Neural progenitor cell (in vitro differentiated cells): ENCODE measurements around the gene HEY2.
A peak's percentile ranks its signal among the peaks of the same experiment; 100 is the strongest.

Experiments
- CTCF ChIP-seq: fragments of 200-600 bp; sonication (generic); IDR thresholded peaks from 2 replicates; pipeline ENCODE4 v1.5.1; 2017; ENCODE audit warnings: antibody characterized with exemption, mild to moderate bottlenecking
- EZH2 ChIP-seq: fragments of 200-600 bp; sonication (generic); IDR thresholded peaks from 2 replicates; pipeline ENCODE4 v1.6.1; 2017; ENCODE audit warnings: antibody characterized with exemption, mild to moderate bottlenecking, moderate library complexity
- EZH2phosphoT487 ChIP-seq: fragments of 200-600 bp; sonication (generic); IDR thresholded peaks from 2 replicates; pipeline ENCODE4 v1.6.1; 2017; ENCODE audit warnings: antibody characterized with exemption

- TF ChIP-seq CTCF (no peak), EZH2phosphoT487 (no peak), EZH2 (peak; percentile 18)
Measured at GRCh38 chr6:125790358-125791150, 41.1 kb downstream of the HEY2 start, which contains the start of gene NCOA7.
